Endodermal cell (in vitro differentiated cells): ENCODE measurements around the gene SLK. TPM values are rescaled to one million over a fixed set of nuclear protein-coding genes. Genes with fewer than 3 reads are reported as not detected.

Experiments used
- DNase-seq: peaks from one replicate; pipeline ENCODE4 v3.0.0-alpha.2; 2017
- H3K27ac ChIP-seq: 2 replicates; pipeline ENCODE4 v1.5.1; 2013; ENCODE audit warnings: mild to moderate bottlenecking, low read depth, low read length, moderate library complexity
- H3K27me3 ChIP-seq: 2 replicates; pipeline ENCODE4 v1.6.1; 2013; ENCODE audit warnings: mild to moderate bottlenecking, low read length, moderate library complexity; ENCODE audit not compliant: insufficient read depth, control insufficient read depth, poor library complexity, severe bottlenecking
- H3K36me3 ChIP-seq: 2 replicates; pipeline ENCODE4 v1.7.0; 2013; ENCODE audit warnings: mild to moderate bottlenecking, low read length, moderate library complexity; ENCODE audit not compliant: control insufficient read depth, insufficient read depth
- H3K4me1 ChIP-seq: one replicate; pipeline ENCODE4 v1.7.0; 2013; ENCODE audit warnings: low read length; ENCODE audit not compliant: control insufficient read depth, insufficient read depth
- H3K4me3 ChIP-seq: 2 replicates; pipeline ENCODE4 v1.5.1; 2013; ENCODE audit warnings: mild to moderate bottlenecking, low read length, moderate library complexity
- H3K9ac ChIP-seq: 2 replicates; pipeline ENCODE4 v1.6.1; 2013; ENCODE audit warnings: mild to moderate bottlenecking, low read length, moderate library complexity; ENCODE audit not compliant: poor library complexity, severe bottlenecking; ENCODE audit errors: extremely low read depth
- H3K9me3 ChIP-seq: 2 replicates; pipeline ENCODE4 v1.6.1; 2013; ENCODE audit warnings: mild to moderate bottlenecking, low read length, moderate library complexity; ENCODE audit not compliant: control insufficient read depth
- H3K27ac Mint-ChIP-seq: 2 replicates; pipeline ENCODE4 v1.8.0; 2020; ENCODE audit warnings: mixed read lengths
- H3K27me3 Mint-ChIP-seq: 2 replicates; pipeline ENCODE4 v1.8.0; 2021; ENCODE audit warnings: mild to moderate bottlenecking, mixed read lengths; ENCODE audit not compliant: insufficient read depth
- H3K36me3 Mint-ChIP-seq: 2 replicates; pipeline ENCODE4 v1.8.0; 2020; ENCODE audit warnings: low read depth, mixed read lengths
- H3K4me1 Mint-ChIP-seq: 2 replicates; pipeline ENCODE4 v1.8.0; 2020; ENCODE audit warnings: mixed read lengths
- H3K4me3 Mint-ChIP-seq: 2 replicates; pipeline ENCODE4 v1.8.0; 2020; ENCODE audit warnings: mild to moderate bottlenecking, moderate library complexity, mixed read lengths
- H3K9me3 Mint-ChIP-seq: 2 replicates; pipeline ENCODE4 v1.8.0; 2020; ENCODE audit warnings: mild to moderate bottlenecking, mixed read lengths
- CTCF ChIP-seq: fragments of 200-600 bp; sonication (generic); conservative IDR thresholded peaks from 2 replicates; pipeline ENCODE4 v1.5.0; 2021; ENCODE audit warnings: antibody characterized with exemption, mild to moderate bottlenecking
- WGBS, 2 experiments: methylation state at CpG; one replicate each; pipeline versions ENCODE4 v1.1.5 to v1.1.7; 2013; ENCODE audit warnings: missing lambda C conversion rate in 2 of 2, mixed read lengths in 1 of 2; ENCODE audit not compliant: insufficient coverage in 1 of 2, insufficient read length in 1 of 2; 5-methylcytosine and 5-hydroxymethylcytosine counted together
- total RNA-seq, 2 donors: library from RNA; stranded (reverse); fragmentation: NEBNext Ultra II Directional in 1 of 2; extraction: Animal tissue kit (Norgen Biotek cat#: 25700) in 1 of 2; gene quantifications; 2 replicates in 1 of 2; 3 replicates in 1 of 2; pipeline ENCODE4 v1.2.1, GENCODE V29; 2021

Gene SLK
- total RNA-seq, 2 donors from 2014 or later: 23.4 to 32.9 TPM

GRCh38 chr10:103931603-103932002 lies 35.3 kb upstream of the SLK start:
- no peaks in the 10 kb centered on the region for H3K36me3 Mint-ChIP-seq
- no peaks in the 10 kb centered on the region for H3K27me3 Mint-ChIP-seq
- Histone ChIP-seq H3K4me3 (no peak overlapping the region), H3K36me3 (no peaks in the 10 kb centered on the region), H3K27me3 (no peaks in the 10 kb centered on the region), H3K9me3 (no peaks in the 10 kb centered on the region), H3K27ac (no peak overlapping the region), H3K9ac (no peak overlapping the region), H3K4me1 (peaks cover 7% of the 10 kb centered on the region)
- DNase-seq: no peak
- no peak overlapping the region for H3K4me3 Mint-ChIP-seq
- H3K4me1 Mint-ChIP-seq: peaks cover 38% of the 10 kb centered on the region
- H3K27ac Mint-ChIP-seq: no peak overlapping the region
- H3K9me3 Mint-ChIP-seq: no peaks in the 10 kb centered on the region
- no peak for TF ChIP-seq CTCF
- WGBS, 2 experiments: 94 to 100% methylated on average over 2 of the region's 2 CpGs

DNA sequence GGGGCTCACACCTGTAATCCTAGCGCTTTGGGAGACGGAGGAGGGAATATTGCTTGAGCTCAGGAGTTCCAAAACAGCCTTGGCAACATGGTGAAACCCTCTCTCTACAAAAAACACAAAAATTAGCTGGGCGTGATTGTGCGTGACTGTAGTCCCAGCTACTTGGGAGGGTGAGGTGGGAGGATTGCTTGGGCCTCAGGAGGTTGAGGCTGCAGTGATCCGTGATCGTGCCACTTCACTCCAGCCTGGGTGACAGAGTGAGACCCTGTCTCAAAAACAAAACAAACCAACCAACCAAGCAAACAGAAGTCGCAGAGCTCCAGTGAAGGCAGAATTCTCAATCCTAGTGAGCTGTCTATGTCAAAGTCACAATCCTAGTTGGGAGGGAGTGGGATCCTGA lies 34.7 kb upstream of the SLK start:
- Mint-ChIP-seq H3K36me3 (no peaks in the 10 kb centered on the region), H3K27me3 (no peaks in the 10 kb centered on the region), H3K9me3 (no peaks in the 10 kb centered on the region), H3K4me3 (no peak overlapping the region), H3K27ac (no peak overlapping the region), H3K4me1 (peaks cover 38% of the 10 kb centered on the region)
- H3K27ac ChIP-seq: no peak overlapping the region
- 95 to 97% methylated on average over 4 to 6 of the region's 7 CpGs for WGBS, 2 experiments
- H3K27me3 ChIP-seq: no peaks in the 10 kb centered on the region
- H3K36me3 ChIP-seq: no peaks in the 10 kb centered on the region
- peaks cover 7% of the 10 kb centered on the region for H3K4me1 ChIP-seq
- no peak overlapping the region for H3K9ac ChIP-seq
- no peak for DNase-seq
- TF ChIP-seq CTCF: no peak
- no peaks in the 10 kb centered on the region for H3K9me3 ChIP-seq
- H3K4me3 ChIP-seq: no peak overlapping the region

DNA sequence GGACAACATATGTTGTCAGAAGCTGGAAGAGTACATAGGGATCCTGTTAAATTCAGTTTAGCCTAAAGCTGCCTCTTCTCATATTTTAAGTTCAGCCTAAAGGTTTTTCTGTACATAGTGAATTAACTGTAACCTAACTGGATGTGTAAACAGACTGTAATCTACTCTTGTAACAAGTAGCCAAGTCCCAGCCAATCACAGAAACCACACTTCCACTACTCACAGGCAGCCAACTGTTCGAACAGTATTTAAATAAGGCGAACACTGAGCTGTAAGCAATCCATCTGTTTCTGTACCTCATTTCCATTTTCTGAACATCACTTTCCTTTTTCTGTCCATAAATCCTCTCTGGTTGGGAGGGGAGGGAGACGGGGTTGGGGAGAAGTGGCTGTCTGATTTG lies 34.0 kb upstream of the SLK start:
- H3K27me3 Mint-ChIP-seq: no peaks in the 10 kb centered on the region
- no peak for TF ChIP-seq CTCF
- WGBS, 2 experiments: 80 to 97% methylated on average over 2 of the region's 3 CpGs
- Histone ChIP-seq H3K4me1 (peaks cover 7% of the 10 kb centered on the region), H3K27me3 (no peaks in the 10 kb centered on the region), H3K9me3 (no peaks in the 10 kb centered on the region), H3K9ac (no peak overlapping the region), H3K27ac (no peak overlapping the region), H3K36me3 (no peaks in the 10 kb centered on the region), H3K4me3 (no peak overlapping the region)
- no peak overlapping the region for H3K27ac Mint-ChIP-seq
- no peak overlapping the region for H3K4me3 Mint-ChIP-seq
- H3K36me3 Mint-ChIP-seq: no peaks in the 10 kb centered on the region
- no peaks in the 10 kb centered on the region for H3K9me3 Mint-ChIP-seq
- no peak for DNase-seq
- peaks cover 38% of the 10 kb centered on the region for H3K4me1 Mint-ChIP-seq
